Ishikawa (cell line): Measurements from ENCODE around the gene CDC42BPG.

Experiments
- CEBPB ChIP-seq: IDR thresholded peaks from 2 replicates; pipeline ENCODE4 v1.6.1; 2012
- EGR1 ChIP-seq: IDR thresholded peaks from 2 replicates; pipeline ENCODE4 v1.6.1; 2012
- EP300 ChIP-seq: IDR thresholded peaks from 2 replicates; pipeline ENCODE4 v1.6.1; 2012; ENCODE audit warnings: borderline replicate concordance
- FOXM1 ChIP-seq: IDR thresholded peaks from 2 replicates; pipeline ENCODE4 v1.6.1; 2012; ENCODE audit warnings: low read depth, borderline replicate concordance
- RAD21 ChIP-seq: IDR thresholded peaks from 2 replicates; pipeline ENCODE4 v1.6.1; 2012; ENCODE audit warnings: low read depth
- REST ChIP-seq: IDR thresholded peaks from 2 replicates; pipeline ENCODE4 v1.6.1; 2012; ENCODE audit warnings: low read depth, mild to moderate bottlenecking
- TAF1 ChIP-seq: IDR thresholded peaks from 2 replicates; pipeline ENCODE4 v1.6.1; 2012; ENCODE audit warnings: low read depth, mild to moderate bottlenecking
- USF1 ChIP-seq: IDR thresholded peaks from 2 replicates; pipeline ENCODE4 v1.6.1; 2012
- YY1 ChIP-seq: IDR thresholded peaks from 2 replicates; pipeline ENCODE4 v1.6.1; 2012; ENCODE audit warnings: low read depth
- ZBTB7A ChIP-seq: IDR thresholded peaks from 2 replicates; pipeline ENCODE4 v1.6.1; 2012; ENCODE audit warnings: low read depth

- no peak for TF ChIP-seq REST
- TF ChIP-seq RAD21, result no peak
- TF ChIP-seq USF1, result no peak
- no peak for TF ChIP-seq CEBPB
- TF ChIP-seq TAF1, result no peak
- no peak for TF ChIP-seq FOXM1
- TF ChIP-seq EGR1, result no peak
- TF ChIP-seq YY1, result no peak
- no peak for TF ChIP-seq EP300
- no peak for TF ChIP-seq ZBTB7A
These were observed 19.7 kb upstream of the CDC42BPG start for GRCh38 chr11:64864135-64864472.
